ENCODE results near the gene ADARB2. TPM values are rescaled to one million over a fixed set of nuclear protein-coding genes. Genes with fewer than 3 reads are reported as not detected.

The ADARB2 gene
- total and polyA plus RNA-seq, 10 of the 15 experiments (the other 5 are each of a cell fraction or from before 2014, with no cell fraction given) = 0.02 to 4.1 (median 0.76) TPM

- no peak overlapping the region for H3K4me3 ChIP-seq
- RAD21 ChIA-PET (ENCODE audit: unreplicated experiment) = no interaction called here
- 34% methylated on average over 14 of the region's 17 CpGs for WGBS (ENCODE audit: insufficient coverage, insufficient replicate concordance, low lambda C conversion rate, missing lambda C conversion rate)
- SMC1A ChIA-PET (ENCODE audit: uncharacterized antibody, unreplicated experiment) = no interaction called here
- intact Hi-C loops (cut with micrococcal nuclease; ENCODE audit: unreplicated experiment) = no loop called here
- H3K4me1 ChIP-seq (ENCODE audit: control insufficient read depth, insufficient read depth, low read length) = no peaks in the 10 kb centered on the region
- no peak overlapping the region for H3K27ac ChIP-seq (ENCODE audit: control insufficient read depth, insufficient read depth)
- no peak overlapping the region for H2AFZ ChIP-seq (ENCODE audit: control insufficient read depth, low read depth, low read length)
- H3K27me3 ChIP-seq (replicated peaks in 1 of 2; ENCODE audit: control insufficient read depth in 2 of 2, insufficient read depth in 2 of 2, low read length in 1 of 2) = no peaks in the 10 kb centered on the region
- no peak for ATAC-seq
- H3K36me3 ChIP-seq (ENCODE audit: control insufficient read depth in 2 of 2, insufficient read depth in 2 of 2, low read length in 1 of 2) = no peaks in the 10 kb centered on the region
- POLR2A ChIA-PET = no interaction called here
- FAIRE-seq = no peak
- DNase-seq (ENCODE audit: low read depth, low spot score) = no peak
- no peaks in the 10 kb centered on the region for H4K20me1 ChIP-seq (ENCODE audit: control insufficient read depth, insufficient read depth)
- H3K4me2 ChIP-seq (ENCODE audit: control insufficient read depth, insufficient read depth) = no peak overlapping the region
- no TSS peak for BruUV-seq (replicated peaks)
- TF ChIP-seq NR2F1 (conservative IDR thresholded peaks at IDR 0.05) = no peak
- TF ChIP-seq TARDBP (IDR thresholded peaks at IDR 0.05; ENCODE audit: borderline replicate concordance) = peak; percentile 51; the same call in 1 of the 2 replicates
- CTCF ChIA-PET = no interaction called here
- no peaks in the 10 kb centered on the region for H3K9me3 ChIP-seq (replicated peaks; ENCODE audit: control insufficient read depth, insufficient read depth, low read length)
- in situ Hi-C loops (cut with MboI) = no loop called here
- H3K9ac ChIP-seq (ENCODE audit: control insufficient read depth, insufficient read depth, low read length) = no peak overlapping the region
- H3K79me2 ChIP-seq (ENCODE audit: control insufficient read depth, insufficient read depth, low read length) = no peaks in the 10 kb centered on the region
These were observed 135.3 kb downstream of the ADARB2 start for GRCh38 chr10:1602037-1602484.

DNA sequence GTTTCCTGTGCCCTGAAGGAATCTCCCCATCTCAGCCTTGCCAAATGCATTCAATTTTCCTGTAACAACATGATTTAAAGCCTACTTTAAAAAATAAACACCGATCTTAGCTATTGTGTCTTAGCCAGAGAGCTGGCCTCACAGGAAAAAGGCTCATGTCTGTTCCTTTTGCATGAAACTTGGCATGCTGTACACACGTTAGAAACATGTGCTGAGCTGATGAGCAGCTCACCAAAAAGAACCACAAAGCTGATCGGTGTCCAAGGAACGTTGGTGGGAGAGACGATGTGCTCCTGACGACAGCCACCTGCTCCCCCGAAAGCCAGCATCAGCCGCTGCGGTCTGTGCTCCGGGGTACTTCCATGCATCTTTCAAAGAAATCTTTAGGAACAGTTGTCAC is 135.9 kb downstream of the ADARB2 start:
- CTCF ChIA-PET = no interaction called here
- no TSS peak for BruUV-seq (replicated peaks)
- H3K27ac ChIP-seq (ENCODE audit: control insufficient read depth, insufficient read depth) = no peak overlapping the region
- H3K4me2 ChIP-seq (ENCODE audit: control insufficient read depth, insufficient read depth) = no peak overlapping the region
- SMC1A ChIA-PET (ENCODE audit: uncharacterized antibody, unreplicated experiment) = interaction anchor here (0.9 kb wide), 1 partner anchor 19 kb away, joined by 3 read pairs; no protein-coding TSS in a partner anchor
- in situ Hi-C loops (cut with MboI) (no loop called here), intact Hi-C loops (cut with micrococcal nuclease; ENCODE audit: unreplicated experiment) (no loop called here)
- DNase-seq (ENCODE audit: low read depth, low spot score) (no peak), ATAC-seq (no peak), FAIRE-seq (no peak)
- no peaks in the 10 kb centered on the region for H3K27me3 ChIP-seq (replicated peaks in 1 of 2; ENCODE audit: control insufficient read depth in 2 of 2, insufficient read depth in 2 of 2, low read length in 1 of 2)
- no peak overlapping the region for H3K4me3 ChIP-seq
- H2AFZ ChIP-seq (ENCODE audit: control insufficient read depth, low read depth, low read length) = no peak overlapping the region
- POLR2A ChIA-PET = no interaction called here
- no peaks in the 10 kb centered on the region for H3K79me2 ChIP-seq (ENCODE audit: control insufficient read depth, insufficient read depth, low read length)
- no peaks in the 10 kb centered on the region for H3K36me3 ChIP-seq (ENCODE audit: control insufficient read depth in 2 of 2, insufficient read depth in 2 of 2, low read length in 1 of 2)
- H3K4me1 ChIP-seq (ENCODE audit: control insufficient read depth, insufficient read depth, low read length) = no peaks in the 10 kb centered on the region
- no peak overlapping the region for H3K9ac ChIP-seq (ENCODE audit: control insufficient read depth, insufficient read depth, low read length)
- RAD21 ChIA-PET (ENCODE audit: unreplicated experiment) = interaction anchor here (1.2 kb wide), 1 partner anchor 181 kb away, joined by 4 read pairs; no protein-coding TSS in a partner anchor
- no peak for TF ChIP-seq KLF5 (IDR thresholded peaks at IDR 0.05; ENCODE audit: partially characterized antibody)
- no peak for TF ChIP-seq NBN (IDR thresholded peaks at IDR 0.05)
- no peak for TF ChIP-seq SREBF1 (IDR thresholded peaks at IDR 0.05; ENCODE audit: low read length)
- TF ChIP-seq PML (IDR thresholded peaks at IDR 0.05; ENCODE audit: low read length) = no peak
- TF ChIP-seq RAD51 (IDR thresholded peaks at IDR 0.05) = no peak
- no peak for TF ChIP-seq ZNF384 (IDR thresholded peaks at IDR 0.05; ENCODE audit: borderline replicate concordance, low read depth, low read length)
- no peak for TF ChIP-seq EZH2 (IDR thresholded peaks at IDR 0.05; ENCODE audit: borderline replicate concordance, control insufficient read depth, low read depth, low read length)
- no peak for TF ChIP-seq ZNF207 (IDR thresholded peaks at IDR 0.05; ENCODE audit: borderline replicate concordance)
- no peak for TF ChIP-seq SUPT20H (IDR thresholded peaks at IDR 0.05; ENCODE audit: borderline replicate concordance, control insufficient read depth, low read depth, low read length)
- no peaks in the 10 kb centered on the region for H3K9me3 ChIP-seq (replicated peaks; ENCODE audit: control insufficient read depth, insufficient read depth, low read length)
- 58% methylated on average over 10 of the region's 10 CpGs for WGBS (ENCODE audit: insufficient coverage, insufficient replicate concordance, low lambda C conversion rate, missing lambda C conversion rate)
- no peaks in the 10 kb centered on the region for H4K20me1 ChIP-seq (ENCODE audit: control insufficient read depth, insufficient read depth)

Measured in GM12878 (cell line).